GM20000 (cell line): Measurements from ENCODE around the gene DCLK3.

ENCODE experiments used
- DNase-seq: peaks from one replicate; pipeline ENCODE4 v3.0.0; 2012; ENCODE audit warnings: low spot score
- CTCF ChIP-seq: IDR thresholded peaks from 2 replicates; pipeline ENCODE4 v1.5.1; 2012; ENCODE audit warnings: mild to moderate bottlenecking, control low read depth; ENCODE audit errors: extremely low read depth, missing control alignments

The DCLK3 gene

GRCh38 chr3:36709826-36710365, 54.5 kb downstream of the DCLK3 start:
- no peak for TF ChIP-seq CTCF
- DNase-seq: no peak

GRCh38 chr3:36709281-36709680, 55.1 kb downstream of the DCLK3 start:
- TF ChIP-seq CTCF: no peak
- DNase-seq: no peak

- no peak for TF ChIP-seq CTCF
- DNase-seq: no peak
Observed at GRCh38 chr3:36707623-36708409, 56.5 kb downstream of the DCLK3 start.

- no peak for DNase-seq
- TF ChIP-seq CTCF: no peak
Observed at GRCh38 chr3:36705015-36705414, 59.3 kb downstream of the DCLK3 start.

- no peak for DNase-seq
- no peak for TF ChIP-seq CTCF
Observed at GRCh38 chr3:36704280-36704679, 60.1 kb downstream of the DCLK3 start.

- TF ChIP-seq CTCF: no peak
Observed at GRCh38 chr3:36701249-36701572, 63.1 kb downstream of the DCLK3 start.

GRCh38 chr3:36700537-36701248, 63.7 kb downstream of the DCLK3 start:
- peak; percentile 89 for TF ChIP-seq CTCF
- DNase-seq: peak; percentile 53

More at GRCh38 chr3:36701249-36701572, 63.1 kb downstream of the DCLK3 start:
- no peak for DNase-seq
